Fibroblast of skin of scalp (primary cell): Measurements from ENCODE around the gene PDGFA. TPM values are rescaled to one million over a fixed set of nuclear protein-coding genes. Genes with fewer than 3 reads are reported as not detected.

Experiments used
- DNase-seq: peaks from one replicate; pipeline ENCODE4 v3.0.0-alpha.2; 2013
- polyA plus RNA-seq, 2 experiments: library from polyadenylated mRNA; unstranded; fragments of 120-200 nt; gene quantifications; one replicate each; pipeline ENCODE4 v1.2.1, GENCODE V29; 2013; ENCODE audit not compliant: insufficient read length in 2 of 2

PDGFA gene
- 14.5 TPM for polyA plus RNA-seq (2013, experiment 1 of 2; ENCODE audit: insufficient read length)
- polyA plus RNA-seq (2013, experiment 2 of 2; ENCODE audit: insufficient read length) = 16.2 TPM

GRCh38 chr7:519484-520390 is at the start of gene PDGFA:
Gene PDGFA (minus strand): TSS chr7:519846. CDS start chr7:519001, 845 bp downstream.
- DNase-seq = peak; percentile 66

GRCh38 chr7:568031-568951 is 48.6 kb upstream of the PDGFA start:
- peak; percentile 24 for DNase-seq

GRCh38 chr7:567305-567883 is 47.7 kb upstream of the PDGFA start:
- no peak for DNase-seq

GRCh38 chr7:566100-566499 is 46.5 kb upstream of the PDGFA start:
- DNase-seq = no peak

- no peak for DNase-seq
Measured at GRCh38 chr7:564176-564865, 44.7 kb upstream of the PDGFA start.

- no peak for DNase-seq
Measured at GRCh38 chr7:563629-564170, 44.1 kb upstream of the PDGFA start.

- DNase-seq = no peak
Measured at GRCh38 chr7:562789-563628, 43.4 kb upstream of the PDGFA start.

GRCh38 chr7:562374-562675 is 42.7 kb upstream of the PDGFA start:
- no peak for DNase-seq

GRCh38 chr7:561631-562373 is 42.2 kb upstream of the PDGFA start:
- no peak for DNase-seq

- DNase-seq = no peak
Measured at GRCh38 chr7:560966-561630, 41.5 kb upstream of the PDGFA start.

GRCh38 chr7:559396-559705 is 39.7 kb upstream of the PDGFA start:
- DNase-seq = no peak

- no peak for DNase-seq
Measured at GRCh38 chr7:557558-557881, 37.9 kb upstream of the PDGFA start.

- no peak for DNase-seq
Measured at GRCh38 chr7:556837-557557, 37.4 kb upstream of the PDGFA start.

- no peak for DNase-seq
Measured at GRCh38 chr7:556291-556826, 36.7 kb upstream of the PDGFA start.

- DNase-seq = no peak
Measured at GRCh38 chr7:555551-556160, 36.0 kb upstream of the PDGFA start.

- no peak for DNase-seq
Measured at GRCh38 chr7:553636-554111, 34.0 kb upstream of the PDGFA start.

GRCh38 chr7:552868-553635 is 33.4 kb upstream of the PDGFA start:
- DNase-seq = no peak
